Ovary (tissue), 3 donors: Measurements from ENCODE around the gene SMAD9.

Experiments used
- CTCF ChIP-seq, 3 donors: fragments of 450-650 bp in 2 of 3; fragments of 200-600 bp in 1 of 3; IDR thresholded peaks; one replicate each; pipeline versions ENCODE4 v1.5.1 to v1.8.0; 2016 to 2022; ENCODE audit warnings: antibody characterized with exemption in 3 of 3, mild to moderate bottlenecking in 1 of 3
- EP300 ChIP-seq: sonication (generic); formaldehyde crosslinking; IDR thresholded peaks from one replicate; pipeline ENCODE4 v1.6.1; 2017; ENCODE audit warnings: antibody characterized with exemption
- POLR2A ChIP-seq: fragments of 450-650 bp; IDR thresholded peaks from one replicate; pipeline ENCODE4 v1.6.1; 2017; ENCODE audit warnings: antibody characterized with exemption, mild to moderate bottlenecking, moderate library complexity
- donor health status: DM: no; HTN: no; CAD: no.

GRCh38 chr13:36817996-36818803 is 101.8 kb downstream of the SMAD9 start:
- TF ChIP-seq CTCF (IDR thresholded peaks at IDR 0.05) (no peak), POLR2A (no peak), EP300 (no peak)
